HG03521 (cell line): ENCODE results near the gene FBXO46.

ENCODE experiments used
- ATAC-seq: cut with Tn5 transposase; IDR thresholded peaks from one replicate; pipeline ENCODE4 v1.9.1; 2021; ENCODE audit warnings: mild to moderate bottlenecking, moderate library complexity; ENCODE audit not compliant: unreplicated experiment

The FBXO46 gene

GRCh38 chr19:45730368-45731288, at the start of gene FBXO46:
Gene FBXO46 (minus strand): TSS chr19:45730896. CDS start chr19:45713495, 17,401 bp downstream.
- peak; percentile 93 for ATAC-seq

GRCh38 chr19:45780146-45780447, 49.4 kb upstream of the FBXO46 start:
- ATAC-seq = no peak

- peak; percentile 70 for ATAC-seq
These were observed 48.8 kb upstream of the FBXO46 start for GRCh38 chr19:45779231-45780145.

GRCh38 chr19:45778010-45778661, 47.4 kb upstream of the FBXO46 start:
- no peak for ATAC-seq

GRCh38 chr19:45777395-45777961, 46.8 kb upstream of the FBXO46 start:
- ATAC-seq = no peak

- ATAC-seq = no peak
These were observed 44.1 kb upstream of the FBXO46 start for GRCh38 chr19:45774765-45775164.

GRCh38 chr19:45773384-45773783, 42.7 kb upstream of the FBXO46 start:
- no peak for ATAC-seq

GRCh38 chr19:45772912-45773311, 42.2 kb upstream of the FBXO46 start:
- ATAC-seq = no peak

- no peak for ATAC-seq
These were observed 41.6 kb upstream of the FBXO46 start for GRCh38 chr19:45772130-45772840.

GRCh38 chr19:45771311-45771933, 40.7 kb upstream of the FBXO46 start:
- no peak for ATAC-seq

GRCh38 chr19:45770192-45771101, 39.8 kb upstream of the FBXO46 start:
- ATAC-seq = peak; percentile 42

- no peak for ATAC-seq
These were observed 39.1 kb upstream of the FBXO46 start for GRCh38 chr19:45769821-45770191.

GRCh38 chr19:45768984-45769782, 38.5 kb upstream of the FBXO46 start, which contains the start of gene SIX5:
Gene SIX5 (minus strand): TSS chr19:45769252. CDS start chr19:45768844, 408 bp downstream.
- ATAC-seq = peak; percentile 66

GRCh38 chr19:45768655-45768983, 37.9 kb upstream of the FBXO46 start:
- no peak for ATAC-seq

- ATAC-seq = no peak
These were observed 37.4 kb upstream of the FBXO46 start for GRCh38 chr19:45767881-45768654.

- no peak for ATAC-seq
These were observed 36.7 kb upstream of the FBXO46 start for GRCh38 chr19:45767410-45767880.

- ATAC-seq = no peak
These were observed 36.2 kb upstream of the FBXO46 start for GRCh38 chr19:45766869-45767346.
